Occipital lobe (tissue), 2 donors: ENCODE results near the gene HSF2BP. TPM values are rescaled to one million over a fixed set of nuclear protein-coding genes. Genes with fewer than 3 reads are reported as not detected.

Experiments used
- small RNA-seq: library from RNA; depleted of rRNA; stranded (forward); fragments of <200 nt; gene quantifications from one replicate; pipeline ENCODE3, GENCODE V24; 2014
- total RNA-seq: library from RNA; depleted of rRNA; stranded (reverse); fragments of >200 nt; gene quantifications from one replicate; pipeline ENCODE4 v1.2.3, GENCODE V29; 2014

Gene HSF2BP
- total RNA-seq, 1 donor from 2014 or later = 3.9 TPM

Small RNA genes lying within 50 kb of the gene (small RNA-seq; reads per million reads assigned to genes)
- not detected for gene MIR6070

Other genes starting within 250 kb of the HSF2BP start
- 0.47 TPM for gene SIK1, start 232.4 kb downstream of the HSF2BP start, total RNA-seq
- gene RRP1B, start 72 bp upstream of the HSF2BP start, total RNA-seq = 24.0 TPM
- 31.4 TPM for gene PDXK, start 59.6 kb upstream of the HSF2BP start, total RNA-seq
- gene CSTB, start 116.8 kb upstream of the HSF2BP start, total RNA-seq = 7.5 TPM
- gene RRP1, start 130.1 kb upstream of the HSF2BP start, total RNA-seq = 14.0 TPM
- gene AGPAT3, start 205.7 kb upstream of the HSF2BP start, total RNA-seq = 34.9 TPM